Stimulated activated CD8-positive, alpha-beta memory T cell treated with anti-CD3 and anti-CD28 coated beads, Interleukin-15, amount 100 ng/mL, for 1 hour (primary cell): ENCODE results near the gene YARS2.
"Not testable (repeated sequence)": the region's sequence is repeated elsewhere in the genome, so short reads cannot be mapped to it uniquely, and the experiment has no call there.

Experiments
- DNase-seq: peaks from one replicate; pipeline ENCODE4 v3.0.0-alpha.2; 2020; ENCODE audit warnings: low read depth

YARS2 gene

GRCh38 chr12:32743264-32743663 is 12.4 kb downstream of the YARS2 start:
- DNase-seq, result no peak

DNA sequence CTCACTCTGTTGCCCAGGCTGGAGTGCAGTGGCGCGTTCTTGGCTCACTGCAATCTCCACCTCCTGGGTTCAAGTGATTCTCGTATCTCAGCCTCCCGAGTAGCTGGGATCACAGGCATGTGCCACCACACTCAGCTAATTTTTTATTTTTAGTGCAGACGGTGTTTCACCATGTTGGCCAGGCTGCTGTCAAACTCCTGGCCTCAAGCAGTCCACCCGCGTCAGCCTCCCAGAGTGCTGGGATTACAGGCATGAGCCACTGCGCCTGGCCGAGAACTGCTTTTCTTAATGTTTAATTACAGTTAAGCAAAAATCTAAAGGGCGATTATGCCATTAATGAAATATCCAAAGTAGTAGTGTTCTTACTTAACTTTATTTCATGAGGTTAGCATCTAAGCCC is 13.6 kb downstream of the YARS2 start:
- no peak for DNase-seq

DNA sequence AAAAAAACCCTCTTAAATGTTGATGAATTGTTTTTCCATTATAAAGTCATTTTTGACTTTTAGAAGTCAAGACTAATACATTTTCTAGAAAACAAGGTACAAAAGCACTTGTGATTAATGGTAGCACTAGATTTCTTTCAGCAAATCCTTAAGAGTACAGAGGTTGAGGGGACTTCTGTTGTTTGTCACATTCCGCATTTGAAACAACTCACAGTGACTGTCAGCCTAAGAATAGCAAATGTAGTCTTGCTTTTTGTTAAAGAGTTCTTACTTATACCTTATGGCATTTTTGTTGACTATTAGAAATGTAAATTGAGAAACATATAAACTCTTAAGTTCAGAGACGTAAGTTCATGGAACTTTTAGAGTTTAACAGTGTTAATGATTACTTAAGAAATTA is 16.4 kb downstream of the YARS2 start:
- DNase-seq, result no peak

GRCh38 chr12:32737715-32738114 is 18.0 kb downstream of the YARS2 start:
- DNase-seq, result no peak

- DNase-seq, result no peak
Measured at GRCh38 chr12:32736445-32736844, 19.3 kb downstream of the YARS2 start.

- DNase-seq, result no peak
Measured at GRCh38 chr12:32734952-32735351, 20.7 kb downstream of the YARS2 start.

GRCh38 chr12:32727237-32727636 is 28.5 kb downstream of the YARS2 start:
- DNase-seq, result no peak

DNA sequence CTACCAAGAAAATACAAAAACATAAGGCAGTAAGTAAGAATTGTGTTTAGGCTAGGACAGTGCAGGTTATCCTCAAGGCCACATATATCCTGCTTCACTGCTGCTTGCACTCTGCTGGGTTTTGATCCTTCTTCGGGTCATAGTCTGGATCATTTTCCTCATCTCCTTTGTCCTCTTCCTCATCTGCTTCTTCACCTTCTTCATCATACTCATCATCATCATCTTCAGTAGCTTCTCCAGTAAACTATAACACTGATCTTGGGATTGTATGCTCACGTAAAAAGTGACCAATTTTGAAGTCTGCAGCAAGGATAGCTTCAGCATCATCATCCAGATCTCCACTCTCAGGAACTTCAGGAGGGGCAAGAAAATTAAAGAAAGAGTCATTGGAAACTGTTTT is 29.4 kb downstream of the YARS2 start:
- no peak for DNase-seq

- DNase-seq, result not testable (repeated sequence)
Measured at GRCh38 chr12:32725308-32725707, 30.4 kb downstream of the YARS2 start.

GRCh38 chr12:32718926-32719325 is 36.8 kb downstream of the YARS2 start:
- no peak for DNase-seq

GRCh38 chr12:32714772-32715171 is 40.9 kb downstream of the YARS2 start:
- no peak for DNase-seq

DNA sequence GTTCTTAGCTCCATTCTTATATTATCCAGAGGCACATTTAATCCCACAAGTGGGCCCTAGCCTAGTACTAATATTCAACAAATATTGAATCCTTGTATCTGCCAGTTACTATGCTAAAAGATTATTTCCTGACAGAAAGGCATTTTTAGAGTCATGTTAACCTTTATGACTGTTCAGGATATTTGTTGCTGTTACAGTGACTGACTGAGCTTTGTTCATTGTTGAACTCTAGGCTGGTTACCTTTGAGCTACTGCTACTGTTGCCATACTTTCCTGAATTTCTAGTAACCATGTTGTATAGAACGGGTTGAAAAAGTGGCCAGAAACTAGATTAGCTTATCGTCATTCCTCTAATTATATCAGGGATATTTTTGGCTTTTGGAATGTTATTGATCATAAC is 46.8 kb downstream of the YARS2 start:
- DNase-seq, result no peak

GRCh38 chr12:32706335-32707024 is 49.2 kb downstream of the YARS2 start:
- DNase-seq, result no peak

DNA sequence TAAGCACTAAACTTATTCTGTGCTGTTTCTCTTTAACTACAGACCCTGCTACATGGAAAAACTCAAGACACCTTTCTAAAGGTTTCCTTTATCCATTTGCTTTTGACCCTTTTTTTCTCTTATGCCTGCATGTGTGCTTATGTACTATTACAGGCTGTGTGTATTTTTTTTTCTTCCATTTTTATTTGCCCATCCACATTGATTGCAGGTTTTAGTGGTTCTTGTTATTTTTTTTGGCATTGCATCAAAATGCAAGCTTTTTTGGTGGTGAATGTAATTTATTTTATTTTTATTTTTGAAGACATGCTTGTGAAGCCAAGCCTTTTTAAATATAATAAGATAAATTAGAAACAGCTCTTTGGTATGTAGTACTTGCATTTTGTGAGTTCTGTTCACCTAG is 49.9 kb downstream of the YARS2 start:
- DNase-seq, result no peak

- no peak for DNase-seq
Measured at GRCh38 chr12:32702946-32703345, 52.8 kb downstream of the YARS2 start.

- no peak for DNase-seq
Measured at GRCh38 chr12:32702473-32702872, 53.2 kb downstream of the YARS2 start.

DNA sequence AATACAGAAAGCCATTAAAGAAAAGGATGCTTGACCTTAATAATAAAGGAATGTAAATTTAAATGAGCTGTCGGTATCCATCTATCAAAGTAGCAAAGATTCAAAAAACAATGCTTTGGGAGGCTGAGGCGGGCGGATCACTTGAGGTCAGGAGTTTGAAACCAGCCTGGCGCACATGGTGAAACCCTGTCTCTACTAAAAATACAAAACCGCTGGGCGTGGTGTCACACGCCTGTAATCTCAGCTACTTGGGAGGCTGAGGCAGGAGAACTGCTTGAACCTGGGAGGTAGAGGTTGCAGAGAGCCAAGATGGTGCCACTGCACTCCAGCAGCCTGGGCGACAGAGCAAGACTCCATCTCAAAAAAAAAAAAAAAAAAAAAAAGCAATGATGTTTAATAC is 56.3 kb downstream of the YARS2 start:
- not testable (repeated sequence) for DNase-seq

DNA sequence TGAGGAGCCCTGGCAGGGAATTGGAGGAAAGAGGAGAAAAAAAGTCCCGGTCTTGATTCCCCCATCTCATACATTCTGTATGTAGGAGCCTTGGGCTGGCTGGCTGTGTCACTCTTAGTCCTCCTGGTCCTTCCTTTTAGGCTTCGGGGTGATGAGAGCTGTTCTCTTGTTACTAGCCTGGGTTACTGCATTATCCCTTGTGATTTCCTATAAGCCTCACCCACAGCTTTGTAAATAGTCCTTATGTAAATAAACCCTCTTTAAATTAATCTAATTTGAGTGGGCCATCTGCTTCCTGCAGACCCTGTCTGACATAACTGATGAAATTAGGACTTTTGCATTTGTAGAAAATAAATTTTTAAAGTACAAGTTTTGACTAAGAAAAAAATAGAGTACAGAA is 57.4 kb downstream of the YARS2 start:
- DNase-seq, result no peak

DNA sequence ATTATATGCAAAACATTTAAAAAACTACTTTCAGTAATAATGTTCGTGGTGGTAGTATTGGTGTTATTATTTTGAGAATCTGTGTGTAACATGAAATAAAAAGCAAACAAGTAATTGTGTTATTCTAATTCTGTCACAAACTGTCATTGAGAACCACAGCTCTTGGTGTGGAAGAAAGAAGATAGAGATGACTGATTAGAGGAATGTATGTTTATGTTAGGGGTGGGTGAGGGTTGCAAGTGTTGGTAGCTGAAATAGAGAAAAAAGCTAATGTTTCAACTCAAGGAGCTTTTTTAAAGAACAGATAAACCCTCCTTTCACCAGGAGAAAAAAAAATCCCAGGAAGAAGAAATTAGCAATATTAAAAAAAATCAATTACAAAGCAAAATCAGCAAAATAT is 58.3 kb downstream of the YARS2 start:
- DNase-seq, result no peak
